Gastroesophageal sphincter (tissue), 4 donors: ENCODE measurements around the gene CYREN. TPM values are rescaled to one million over a fixed set of nuclear protein-coding genes. Genes with fewer than 3 reads are reported as not detected.

ENCODE experiments used
- ATAC-seq: fragments of 150-250 bp; one replicate; pipeline ENCODE4 v1.9.1; 2016; ENCODE audit warnings: mild to moderate bottlenecking, moderate library complexity
- H3K27ac ChIP-seq, 4 donors: fragments of 200-600 bp; sonication (generic) in 3 of 4; 1 replicate in 3 of 4; 2 replicates in 1 of 4; pipeline ENCODE4 v1.5.1; 2016 to 2019
- H3K27me3 ChIP-seq: fragments of 200-600 bp; sonication (generic); one replicate; pipeline ENCODE4 v1.5.1; 2019
- H3K36me3 ChIP-seq, 2 donors: fragments of 200-600 bp; sonication (generic); one replicate each; pipeline ENCODE4 v1.5.1; 2019; ENCODE audit warnings: control low read depth in 1 of 2
- H3K4me1 ChIP-seq, 3 donors: fragments of 200-600 bp; sonication (generic); 1 replicate in 2 of 3; 2 replicates in 1 of 3; pipeline ENCODE4 v1.5.1; 2016 to 2019; ENCODE audit warnings: control low read depth in 2 of 3
- H3K4me3 ChIP-seq, 2 donors: fragments of 200-600 bp; sonication (generic); one replicate each; pipeline ENCODE4 v1.5.1; 2019; ENCODE audit warnings: mild to moderate bottlenecking in 1 of 2, moderate library complexity in 1 of 2
- H3K9me3 ChIP-seq, 3 donors: fragments of 200-600 bp; sonication (generic); one replicate each; pipeline ENCODE4 v1.5.1; 2017 to 2019; ENCODE audit warnings: control low read depth in 2 of 3
- CTCF ChIP-seq, 4 experiments: fragments of 200-600 bp in 2 of 4; fragments of 450-650 bp in 2 of 4; sonication (generic) in 1 of 4; IDR thresholded peaks; one replicate each; pipeline ENCODE4 v1.5.1; 2017 to 2019; ENCODE audit warnings: antibody characterized with exemption in 4 of 4, mild to moderate bottlenecking in 2 of 4, moderate library complexity in 2 of 4
- EP300 ChIP-seq: sonication (generic); formaldehyde crosslinking; IDR thresholded peaks from one replicate; pipeline ENCODE4 v1.6.1; 2017; ENCODE audit warnings: antibody characterized with exemption, mild to moderate bottlenecking
- POLR2A ChIP-seq, 2 donors: fragments of 450-650 bp; IDR thresholded peaks; one replicate each; pipeline ENCODE4 v1.6.1; 2017; ENCODE audit warnings: antibody characterized with exemption in 2 of 2, mild to moderate bottlenecking in 2 of 2, moderate library complexity in 1 of 2
- POLR2AphosphoS5 ChIP-seq: sonication (generic); formaldehyde crosslinking; IDR thresholded peaks from one replicate; pipeline ENCODE4 v1.6.1; 2017; ENCODE audit warnings: antibody characterized with exemption
- WGBS, 2 donors: methylation state at CpG; one replicate each; pipeline ENCODE4 v1.1.5; 2018; ENCODE audit warnings: low coverage in 1 of 2; 5-methylcytosine and 5-hydroxymethylcytosine counted together
- total RNA-seq, 4 donors: library from RNA; depleted of rRNA; stranded (reverse); fragments of >200 nt; gene quantifications; one replicate each; pipeline ENCODE4 v1.1.0, GENCODE V29; 2016

The CYREN gene
- total RNA-seq, 4 donors from 2014 or later, result 37.0 to 60.3 (median 49.7) TPM

GRCh38 chr7:135156290-135156689, 14.2 kb downstream of the CYREN start:
- H3K4me1 ChIP-seq, result peaks cover 0 to 45% (median 9%) of the 10 kb centered on the region in 3 donors
- ATAC-seq, result no peak
- TF ChIP-seq EP300 (no peak), POLR2A (IDR thresholded peaks at IDR 0.05) (no peak), CTCF (IDR thresholded peaks at IDR 0.05) (no peak), POLR2AphosphoS5 (no peak)
- H3K27ac ChIP-seq, result no peak overlapping the region
- peaks cover 0 to 11% (median 0%) of the 10 kb centered on the region in 3 donors for H3K9me3 ChIP-seq
- H3K4me3 ChIP-seq, result no peak overlapping the region
- WGBS, 2 donors, result 87 to 100% methylated on average over 1 of the region's 1 CpG
- no peaks in the 10 kb centered on the region for H3K27me3 ChIP-seq
- no peaks in the 10 kb centered on the region for H3K36me3 ChIP-seq

- TF ChIP-seq POLR2AphosphoS5 (no peak), EP300 (no peak)
- Histone ChIP-seq H3K27ac (no peak overlapping the region), H3K36me3 (no peaks in the 10 kb centered on the region), H3K4me1 (peaks cover 0 to 42% (median 0%) of the 10 kb centered on the region in 3 donors), H3K27me3 (no peaks in the 10 kb centered on the region), H3K4me3 (no peak overlapping the region), H3K9me3 (peaks cover 0 to 11% (median 0%) of the 10 kb centered on the region in 3 donors)
- no peak for ATAC-seq
- WGBS, 2 donors, result 77 to 100% methylated on average over 1 of the region's 1 CpG
These were observed 15.8 kb downstream of the CYREN start for GRCh38 chr7:135154734-135155133.

- no peak overlapping the region for H3K27ac ChIP-seq
- 100% methylated on average over 1 of the region's 1 CpG for WGBS, 2 donors
- peaks cover 0 to 34% (median 3%) of the 10 kb centered on the region in 3 donors for H3K4me1 ChIP-seq
- H3K9me3 ChIP-seq, result peaks cover 0 to 11% (median 0%) of the 10 kb centered on the region in 3 donors
- H3K4me3 ChIP-seq, result no peak overlapping the region
- TF ChIP-seq POLR2AphosphoS5 (no peak), EP300 (no peak), CTCF (IDR thresholded peaks at IDR 0.05) (no peak), POLR2A (IDR thresholded peaks at IDR 0.05) (no peak)
- ATAC-seq, result no peak
- H3K27me3 ChIP-seq, result no peaks in the 10 kb centered on the region
- H3K36me3 ChIP-seq, result no peaks in the 10 kb centered on the region
These were observed 18.1 kb downstream of the CYREN start for GRCh38 chr7:135152442-135152841.

GRCh38 chr7:135151533-135151932, 19.0 kb downstream of the CYREN start:
- TF ChIP-seq EP300 (no peak), POLR2AphosphoS5 (no peak), POLR2A (IDR thresholded peaks at IDR 0.05) (no peak), CTCF (IDR thresholded peaks at IDR 0.05) (no peak)
- H3K9me3 ChIP-seq, result peaks cover 0 to 11% (median 0%) of the 10 kb centered on the region in 3 donors
- H3K27ac ChIP-seq, result peak overlapping the region in 3 of 4 donors; percentile 39 to 68 (median 48)
- H3K4me3 ChIP-seq, result no peak overlapping the region
- H3K36me3 ChIP-seq, result no peaks in the 10 kb centered on the region
- no peaks in the 10 kb centered on the region for H3K27me3 ChIP-seq
- peaks cover 0 to 40% (median 6%) of the 10 kb centered on the region in 3 donors for H3K4me1 ChIP-seq
- WGBS, 2 donors, result 77 to 78% methylated on average over 5 of the region's 6 CpGs
- ATAC-seq, result no peak

- H3K9me3 ChIP-seq, result peaks cover 0 to 9% (median 0%) of the 10 kb centered on the region in 3 donors
- WGBS, 2 donors, result 65% methylated on average over 2 of the region's 2 CpGs; no CpG with 5 or more reads in 1 of the 2 donors
- TF ChIP-seq CTCF (IDR thresholded peaks at IDR 0.05) (no peak), POLR2AphosphoS5 (no peak), EP300 (no peak), POLR2A (IDR thresholded peaks at IDR 0.05) (no peak)
- no peak for ATAC-seq
- H3K27ac ChIP-seq, result peak overlapping the region in 3 of 4 donors; percentile 39 to 68 (median 48)
- H3K36me3 ChIP-seq, result no peaks in the 10 kb centered on the region
- no peaks in the 10 kb centered on the region for H3K27me3 ChIP-seq
- H3K4me1 ChIP-seq, result peaks cover 0 to 44% (median 6%) of the 10 kb centered on the region in 3 donors
- H3K4me3 ChIP-seq, result no peak overlapping the region
These were observed 19.4 kb downstream of the CYREN start for GRCh38 chr7:135151132-135151531.
